ENCODE measurements around the gene NNT.

NNT gene

GRCh38 chr5:43583724-43584123 is 19.3 kb upstream of the NNT start:
- Histone ChIP-seq H2BK15ac (ENCODE audit: low read depth, poor library complexity, severe bottlenecking) (no peak overlapping the region), H2BK5ac (ENCODE audit: low read depth, low read length, poor library complexity, severe bottlenecking) (no peak overlapping the region), H3K14ac (ENCODE audit: low read length in 2 of 2) (no peak overlapping the region), H3K9me3 (ENCODE audit: control insufficient read depth, low read length) (no peaks in the 10 kb centered on the region), H3K4me3 (ENCODE audit: insufficient read depth in 1 of 2, low read depth in 1 of 2, low read length in 2 of 2) (no peak overlapping the region), H3K4me1 (ENCODE audit: control insufficient read depth, insufficient read depth, low read depth, low read length) (peaks cover 1% of the 10 kb centered on the region), H2BK120ac (ENCODE audit: low read depth, low read length) (no peak overlapping the region), H3K4me2 (ENCODE audit: low read length, poor library complexity, severe bottlenecking) (no peak overlapping the region), H3K4ac (ENCODE audit: low read depth in 1 of 2, low read length in 2 of 2) (no peak overlapping the region), H3K36me3 (ENCODE audit: control insufficient read depth in 1 of 2, insufficient read depth in 2 of 2, low read depth in 1 of 2, low read length in 2 of 2) (no peaks in the 10 kb centered on the region), H2AK5ac (ENCODE audit: low read length, severe bottlenecking) (no peak overlapping the region), H2AFZ (ENCODE audit: low read depth, low read length) (no peak overlapping the region), H4K8ac (ENCODE audit: low read length) (no peak overlapping the region), H3K27me3 (ENCODE audit: control insufficient read depth in 1 of 2, insufficient read depth in 1 of 2, low read length in 2 of 2) (no peaks in the 10 kb centered on the region), H3K9ac (ENCODE audit: low read length) (no peak overlapping the region), H3K79me1 (replicated peaks; ENCODE audit: low read length, poor library complexity, severe bottlenecking) (peaks cover 7% of the 10 kb centered on the region), H3K23ac (ENCODE audit: low read length in 2 of 2) (no peak overlapping the region), H3K18ac (ENCODE audit: low read depth in 1 of 2, low read length in 2 of 2) (no peak overlapping the region), H2BK12ac (ENCODE audit: low read length in 2 of 2) (no peak overlapping the region), H4K91ac (ENCODE audit: low read length) (no peak overlapping the region), H3K27ac (ENCODE audit: low read length, poor library complexity, severe bottlenecking) (no peak overlapping the region)
- no peak for DNase-seq

- WGBS = 100% methylated on average over 1 of the region's 1 CpG
- H2AFZ ChIP-seq (ENCODE audit: low read depth, low read length) = no peak overlapping the region
- H2BK15ac ChIP-seq (ENCODE audit: low read depth, poor library complexity, severe bottlenecking) = no peak overlapping the region
- H3K79me1 ChIP-seq (replicated peaks; ENCODE audit: low read length, poor library complexity, severe bottlenecking) = peaks cover 9% of the 10 kb centered on the region
- peaks cover 1% of the 10 kb centered on the region for H3K4me1 ChIP-seq (ENCODE audit: control insufficient read depth, insufficient read depth, low read depth, low read length)
- no peak overlapping the region for H4K91ac ChIP-seq (ENCODE audit: low read length)
- H3K9ac ChIP-seq (ENCODE audit: low read length) = no peak overlapping the region
- H3K27ac ChIP-seq (ENCODE audit: low read length, poor library complexity, severe bottlenecking) = no peak overlapping the region
- H3K23ac ChIP-seq (ENCODE audit: low read length in 2 of 2) = no peak overlapping the region
- H3K4me3 ChIP-seq (ENCODE audit: insufficient read depth in 1 of 2, low read depth in 1 of 2, low read length in 2 of 2) = no peak overlapping the region
- H3K18ac ChIP-seq (ENCODE audit: low read depth in 1 of 2, low read length in 2 of 2) = no peak overlapping the region
- H3K27me3 ChIP-seq (ENCODE audit: control insufficient read depth in 1 of 2, insufficient read depth in 1 of 2, low read length in 2 of 2) = no peaks in the 10 kb centered on the region
- no peak overlapping the region for H3K14ac ChIP-seq (ENCODE audit: low read length in 2 of 2)
- no peak overlapping the region for H3K4me2 ChIP-seq (ENCODE audit: low read length, poor library complexity, severe bottlenecking)
- H3K9me3 ChIP-seq (ENCODE audit: control insufficient read depth, low read length) = no peaks in the 10 kb centered on the region
- no peak overlapping the region for H2BK120ac ChIP-seq (ENCODE audit: low read depth, low read length)
- DNase-seq = no peak
- H3K4ac ChIP-seq (ENCODE audit: low read depth in 1 of 2, low read length in 2 of 2) = no peak overlapping the region
- H3K36me3 ChIP-seq (ENCODE audit: control insufficient read depth in 1 of 2, insufficient read depth in 2 of 2, low read depth in 1 of 2, low read length in 2 of 2) = no peaks in the 10 kb centered on the region
- H4K8ac ChIP-seq (ENCODE audit: low read length) = no peak overlapping the region
- no peak overlapping the region for H2BK12ac ChIP-seq (ENCODE audit: low read length in 2 of 2)
- no peak overlapping the region for H2BK5ac ChIP-seq (ENCODE audit: low read depth, low read length, poor library complexity, severe bottlenecking)
- no peak overlapping the region for H2AK5ac ChIP-seq (ENCODE audit: low read length, severe bottlenecking)
Measured at GRCh38 chr5:43584166-43584699, 18.7 kb upstream of the NNT start.

GRCh38 chr5:43588842-43589241 is 14.1 kb upstream of the NNT start:
- no CpG with 5 or more reads among the region's 1 CpG for WGBS
- Histone ChIP-seq H3K4me1 (ENCODE audit: control insufficient read depth, insufficient read depth, low read depth, low read length) (no peaks in the 10 kb centered on the region), H3K4ac (ENCODE audit: low read depth in 1 of 2, low read length in 2 of 2) (no peak overlapping the region), H4K91ac (ENCODE audit: low read length) (no peak overlapping the region), H3K27ac (ENCODE audit: low read length, poor library complexity, severe bottlenecking) (no peak overlapping the region), H3K4me3 (ENCODE audit: insufficient read depth in 1 of 2, low read depth in 1 of 2, low read length in 2 of 2) (no peak overlapping the region), H2AFZ (ENCODE audit: low read depth, low read length) (no peak overlapping the region), H3K79me1 (replicated peaks; ENCODE audit: low read length, poor library complexity, severe bottlenecking) (peaks cover 14% of the 10 kb centered on the region), H4K8ac (ENCODE audit: low read length) (no peak overlapping the region), H2BK5ac (ENCODE audit: low read depth, low read length, poor library complexity, severe bottlenecking) (no peak overlapping the region), H2BK120ac (ENCODE audit: low read depth, low read length) (no peak overlapping the region), H2BK15ac (ENCODE audit: low read depth, poor library complexity, severe bottlenecking) (no peak overlapping the region), H3K9ac (ENCODE audit: low read length) (no peak overlapping the region), H2AK5ac (ENCODE audit: low read length, severe bottlenecking) (no peak overlapping the region), H3K18ac (ENCODE audit: low read depth in 1 of 2, low read length in 2 of 2) (no peak overlapping the region), H3K36me3 (ENCODE audit: control insufficient read depth in 1 of 2, insufficient read depth in 2 of 2, low read depth in 1 of 2, low read length in 2 of 2) (no peaks in the 10 kb centered on the region), H3K14ac (ENCODE audit: low read length in 2 of 2) (no peak overlapping the region), H3K9me3 (ENCODE audit: control insufficient read depth, low read length) (no peaks in the 10 kb centered on the region), H3K23ac (ENCODE audit: low read length in 2 of 2) (no peak overlapping the region), H3K27me3 (ENCODE audit: control insufficient read depth in 1 of 2, insufficient read depth in 1 of 2, low read length in 2 of 2) (no peaks in the 10 kb centered on the region), H3K4me2 (ENCODE audit: low read length, poor library complexity, severe bottlenecking) (no peak overlapping the region), H2BK12ac (ENCODE audit: low read length in 2 of 2) (no peak overlapping the region)
- no peak for DNase-seq

GRCh38 chr5:43589310-43589709 is 13.7 kb upstream of the NNT start:
- no peak overlapping the region for H2AFZ ChIP-seq (ENCODE audit: low read depth, low read length)
- H2BK15ac ChIP-seq (ENCODE audit: low read depth, poor library complexity, severe bottlenecking) = no peak overlapping the region
- H3K4me2 ChIP-seq (ENCODE audit: low read length, poor library complexity, severe bottlenecking) = no peak overlapping the region
- no peak overlapping the region for H2BK5ac ChIP-seq (ENCODE audit: low read depth, low read length, poor library complexity, severe bottlenecking)
- WGBS = 94% methylated on average over 1 of the region's 1 CpG
- H2BK12ac ChIP-seq (ENCODE audit: low read length in 2 of 2) = no peak overlapping the region
- H3K18ac ChIP-seq (ENCODE audit: low read depth in 1 of 2, low read length in 2 of 2) = no peak overlapping the region
- H2BK120ac ChIP-seq (ENCODE audit: low read depth, low read length) = no peak overlapping the region
- peaks cover 14% of the 10 kb centered on the region for H3K79me1 ChIP-seq (replicated peaks; ENCODE audit: low read length, poor library complexity, severe bottlenecking)
- H3K23ac ChIP-seq (ENCODE audit: low read length in 2 of 2) = no peak overlapping the region
- no peak overlapping the region for H4K8ac ChIP-seq (ENCODE audit: low read length)
- H3K14ac ChIP-seq (ENCODE audit: low read length in 2 of 2) = no peak overlapping the region
- H3K27ac ChIP-seq (ENCODE audit: low read length, poor library complexity, severe bottlenecking) = no peak overlapping the region
- H3K9me3 ChIP-seq (ENCODE audit: control insufficient read depth, low read length) = no peaks in the 10 kb centered on the region
- H4K91ac ChIP-seq (ENCODE audit: low read length) = no peak overlapping the region
- no peaks in the 10 kb centered on the region for H3K27me3 ChIP-seq (ENCODE audit: control insufficient read depth in 1 of 2, insufficient read depth in 1 of 2, low read length in 2 of 2)
- no peak overlapping the region for H2AK5ac ChIP-seq (ENCODE audit: low read length, severe bottlenecking)
- no peak for DNase-seq
- H3K9ac ChIP-seq (ENCODE audit: low read length) = no peak overlapping the region
- H3K4me1 ChIP-seq (ENCODE audit: control insufficient read depth, insufficient read depth, low read depth, low read length) = no peaks in the 10 kb centered on the region
- no peak overlapping the region for H3K4me3 ChIP-seq (ENCODE audit: insufficient read depth in 1 of 2, low read depth in 1 of 2, low read length in 2 of 2)
- H3K4ac ChIP-seq (ENCODE audit: low read depth in 1 of 2, low read length in 2 of 2) = no peak overlapping the region
- H3K36me3 ChIP-seq (ENCODE audit: control insufficient read depth in 1 of 2, insufficient read depth in 2 of 2, low read depth in 1 of 2, low read length in 2 of 2) = no peaks in the 10 kb centered on the region
